Lung microvascular endothelial cell (primary cell): ENCODE results near the gene OCLN. TPM values are rescaled to one million over a fixed set of nuclear protein-coding genes. Genes with fewer than 3 reads are reported as not detected.
"Not testable (repeated sequence)": the region's sequence is repeated elsewhere in the genome, so short reads cannot be mapped to it uniquely, and the experiment has no call there.

Experiments
- DNase-seq, 2 donors: peaks; one replicate each; pipeline versions ENCODE4 v3.0.0 to v3.0.0-alpha.2; 2010; ENCODE audit warnings: low read depth in 2 of 2
- total RNA-seq: library from RNA; depleted of rRNA; stranded (reverse); fragments of >200 nt; gene quantifications from 2 replicates; pipeline ENCODE4 v1.2.1, GENCODE V29; 2014

Gene OCLN
- 1.3 and 2.8 TPM in 2 replicates for total RNA-seq

DNA sequence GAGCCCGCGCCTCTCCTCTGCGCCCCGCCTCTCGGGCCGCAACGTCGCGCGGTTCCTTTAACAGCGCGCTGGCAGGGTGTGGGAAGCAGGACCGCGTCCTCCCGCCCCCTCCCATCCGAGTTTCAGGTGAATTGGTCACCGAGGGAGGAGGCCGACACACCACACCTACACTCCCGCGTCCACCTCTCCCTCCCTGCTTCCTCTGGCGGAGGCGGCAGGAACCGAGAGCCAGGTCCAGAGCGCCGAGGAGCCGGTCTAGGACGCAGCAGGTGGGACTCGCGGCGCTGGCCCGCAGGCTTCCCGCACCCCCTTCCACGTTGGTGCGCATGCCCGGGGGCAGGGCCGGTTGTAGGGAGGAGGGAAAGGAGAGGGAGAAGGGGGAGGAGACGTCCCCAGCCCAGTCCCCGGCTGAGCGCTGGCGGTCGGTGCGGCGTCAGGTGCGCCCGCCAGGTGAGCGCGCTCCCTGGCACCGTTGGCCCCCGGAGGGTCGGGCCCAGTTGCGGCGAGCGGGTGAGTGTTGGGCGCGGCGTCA lies at the start of gene OCLN:
Gene OCLN (plus strand): TSS at position 400 of the 532 bp plus-strand sequence. CDS start 11,455 bp downstream, outside the sequence.
- DNase-seq: peak; percentile 33 to 41

- DNase-seq: no peak
Measured at GRCh38 chr5:69444127-69444754, 48.3 kb upstream of the OCLN start.

GRCh38 chr5:69449511-69449910 lies 43.1 kb upstream of the OCLN start:
- no peak for DNase-seq

DNA sequence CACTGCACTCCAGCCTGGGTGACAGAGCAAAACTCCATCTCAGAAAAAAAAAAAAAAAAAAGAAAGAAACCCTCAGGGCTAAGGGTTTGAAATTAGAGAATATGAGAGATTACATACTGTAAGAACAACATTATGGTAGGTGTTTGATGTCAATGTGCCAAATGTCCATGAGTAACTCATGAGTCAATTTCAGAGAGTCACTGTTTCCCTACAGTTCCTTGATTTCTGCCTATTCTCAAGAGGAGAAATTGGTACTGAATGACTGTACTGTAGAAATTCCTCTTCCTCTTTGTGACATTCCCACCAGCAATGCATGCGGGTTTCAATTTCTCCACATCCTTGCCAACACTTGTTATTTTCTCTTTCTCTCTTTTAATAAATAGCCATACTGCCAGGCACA lies 42.5 kb upstream of the OCLN start:
- peak in 1 of 2 donors; percentile 72 for DNase-seq

- not testable (repeated sequence) for DNase-seq
Measured at GRCh38 chr5:69450527-69450926, 42.1 kb upstream of the OCLN start.

- no peak for DNase-seq
Measured at GRCh38 chr5:69451941-69452647, 40.5 kb upstream of the OCLN start.

DNA sequence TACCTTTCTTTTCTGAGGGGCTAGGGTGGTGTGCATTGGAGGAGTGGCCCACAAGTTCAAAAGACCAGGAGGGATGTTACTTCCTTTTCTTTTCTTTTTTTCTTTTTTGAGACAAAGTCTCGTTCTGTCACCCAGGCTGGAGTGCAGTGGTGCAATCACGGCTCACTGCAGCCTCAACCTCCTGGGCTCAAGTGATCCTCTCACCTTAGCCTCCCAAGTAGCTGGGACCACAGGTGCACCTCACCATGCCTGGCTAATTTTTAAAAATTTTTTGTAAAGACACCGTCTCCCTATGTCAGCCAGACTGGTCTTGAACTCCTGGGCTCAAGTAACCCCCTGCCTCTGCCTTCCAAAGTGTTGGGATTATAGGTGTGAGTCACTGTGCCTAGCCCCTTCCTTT lies 39.1 kb upstream of the OCLN start:
- not testable (repeated sequence) for DNase-seq

DNA sequence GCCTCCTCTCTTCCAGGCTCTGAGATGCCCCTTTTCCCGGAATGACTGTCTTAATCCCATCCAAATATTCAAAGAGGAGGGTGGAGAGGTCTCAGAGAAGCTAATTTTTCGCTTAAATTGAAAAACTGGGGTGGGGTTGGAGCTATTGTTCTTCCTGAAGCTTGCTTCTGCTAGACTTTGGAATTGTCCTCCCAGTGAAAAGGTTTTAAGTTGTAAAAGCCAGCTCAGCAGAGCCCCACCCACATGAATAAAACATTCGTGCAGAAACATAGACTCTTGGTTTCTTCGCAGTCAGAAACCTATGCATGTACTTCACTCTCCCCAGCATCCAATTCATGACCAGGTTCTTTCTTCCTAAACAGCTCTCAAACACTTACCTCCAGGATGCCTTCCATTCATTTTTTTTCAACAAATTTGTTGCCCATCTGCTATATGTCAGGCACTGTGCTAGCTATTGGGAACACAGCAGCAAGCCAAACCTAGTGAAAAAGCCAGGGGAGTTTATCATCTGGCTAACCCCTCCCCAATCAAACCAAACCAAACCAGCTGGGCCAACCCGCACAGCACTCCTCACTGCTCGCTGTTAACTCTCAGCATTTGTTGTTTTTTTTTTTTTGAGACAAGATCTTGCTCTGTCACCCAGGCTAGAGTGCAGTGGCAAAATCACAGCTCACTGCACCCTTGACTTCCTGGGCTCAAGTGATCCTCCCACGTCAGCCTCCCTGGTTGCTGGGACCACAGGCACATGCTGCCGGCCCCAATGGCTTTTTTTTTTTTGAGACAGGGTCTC lies 37.9 kb upstream of the OCLN start:
- no peak for DNase-seq

DNA sequence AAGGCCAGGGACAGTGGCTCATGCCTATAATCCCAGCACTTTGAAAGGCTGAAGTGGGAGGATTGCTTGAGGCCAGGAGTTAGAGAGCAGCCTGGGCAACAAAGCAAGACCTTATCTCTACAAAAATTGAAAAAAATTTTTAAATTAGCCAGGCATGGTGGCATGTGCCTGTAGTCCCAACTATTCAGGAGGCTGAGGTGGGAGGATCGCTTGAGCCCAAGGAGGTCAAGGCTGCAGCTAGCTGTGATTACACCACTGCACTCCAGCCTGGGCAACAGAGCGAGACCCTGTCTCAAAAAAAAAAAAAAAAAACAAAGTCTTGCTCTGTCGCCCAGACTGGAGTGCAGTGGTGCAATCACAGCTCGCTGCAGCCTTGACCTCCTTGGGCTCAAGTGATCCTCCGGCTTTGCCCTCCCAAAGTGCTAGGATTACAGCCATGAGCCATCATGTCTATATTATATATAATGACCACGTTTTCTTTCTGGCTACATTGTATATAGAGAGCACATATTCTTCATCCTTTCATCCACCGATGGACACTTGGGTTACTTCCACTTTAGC lies 37.1 kb upstream of the OCLN start:
- not testable (repeated sequence) for DNase-seq

DNA sequence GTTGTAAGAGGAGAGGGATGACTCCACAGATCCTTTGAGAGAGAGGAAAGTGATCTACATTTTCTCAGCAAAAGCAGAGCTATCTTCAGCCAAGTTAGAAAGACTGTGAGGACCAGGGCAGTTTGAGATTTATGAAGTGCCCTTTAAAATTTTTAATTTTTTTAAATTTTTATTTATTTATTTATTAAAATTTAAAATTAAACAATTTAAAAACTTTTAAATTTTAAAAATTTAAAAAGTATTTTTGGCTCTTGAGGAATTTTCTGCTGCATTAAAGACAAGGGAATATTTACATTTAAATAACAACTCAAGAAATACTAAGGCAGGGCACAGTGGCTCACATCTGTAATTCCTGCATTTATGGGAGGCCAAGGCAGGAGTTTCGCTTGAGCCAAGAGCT lies 30.4 kb upstream of the OCLN start:
- no peak for DNase-seq

DNA sequence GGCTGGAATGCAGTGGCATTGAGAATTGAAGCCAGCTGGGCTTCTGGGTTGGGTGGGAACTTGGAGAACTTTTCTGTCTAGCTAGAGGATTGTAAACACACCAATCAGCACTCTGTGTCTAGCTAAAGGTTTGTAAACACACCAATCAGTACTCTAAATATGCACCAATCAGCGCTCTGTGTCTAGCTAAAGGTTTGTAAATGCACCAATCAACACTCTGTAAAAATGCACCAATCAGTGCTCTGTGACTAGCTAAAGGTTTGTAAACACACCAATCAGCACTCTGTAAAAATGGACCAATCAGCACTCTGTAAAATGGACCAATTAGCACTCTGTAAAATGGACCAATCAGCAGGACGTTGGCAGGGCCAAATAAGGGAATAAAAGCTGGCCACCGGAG lies 26.2 kb upstream of the OCLN start:
- not testable (repeated sequence) for DNase-seq

DNA sequence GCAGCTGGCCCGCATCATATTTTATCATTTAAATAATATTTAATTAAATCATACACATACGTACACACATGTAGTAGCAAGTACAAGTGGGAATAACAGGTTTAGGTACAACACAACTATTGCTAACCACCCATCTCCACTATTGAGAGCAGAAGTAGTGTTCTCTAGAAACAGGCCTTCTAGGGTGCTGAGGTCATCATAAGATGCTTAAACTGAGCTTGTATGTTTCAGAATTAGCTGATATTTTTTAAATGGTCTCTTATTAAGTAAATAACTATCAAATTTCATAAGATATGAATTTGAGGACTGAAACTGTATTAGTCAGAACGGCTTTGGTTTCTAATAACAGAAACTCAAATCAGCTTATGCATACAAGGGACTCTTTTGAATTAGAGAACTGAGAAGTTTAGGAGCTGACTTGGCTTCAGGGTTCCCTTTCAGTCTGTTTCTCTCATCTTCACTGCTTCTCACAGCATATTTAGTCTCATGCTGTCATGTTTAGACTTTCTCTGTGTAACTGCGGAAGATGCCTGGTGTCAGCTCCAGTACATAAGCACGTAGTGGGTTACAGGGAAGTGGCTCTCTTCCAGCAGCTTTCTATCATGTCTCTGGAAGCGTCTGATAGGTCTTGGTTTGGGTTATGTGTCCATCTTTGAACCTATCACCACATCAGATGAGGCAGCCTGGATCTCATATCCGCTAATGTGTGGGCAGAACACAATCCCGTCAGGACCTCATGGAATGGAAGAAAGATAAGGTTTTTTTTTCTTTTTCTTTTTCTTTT lies 25.0 kb upstream of the OCLN start:
- no peak for DNase-seq

DNA sequence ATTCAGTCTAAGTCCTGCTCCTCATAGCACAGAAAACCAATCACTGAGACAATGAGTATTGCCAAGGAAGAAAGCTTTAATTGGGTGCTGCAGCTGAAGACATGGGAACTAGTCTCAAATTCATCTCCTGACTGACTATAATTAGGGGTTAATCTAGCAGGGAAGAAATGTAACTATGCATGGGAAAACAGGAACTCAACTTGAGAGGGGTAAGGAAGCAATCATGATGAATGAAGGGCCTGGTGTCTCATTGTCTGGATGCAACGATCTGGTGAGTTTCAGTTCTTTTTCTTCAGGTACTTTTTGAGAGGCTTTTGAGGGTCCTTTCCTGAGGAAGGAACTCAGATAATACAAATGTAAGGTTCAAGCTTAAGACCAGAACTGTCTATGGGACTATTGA lies 24.0 kb upstream of the OCLN start:
- no peak for DNase-seq

GRCh38 chr5:69471516-69471915 lies 21.1 kb upstream of the OCLN start:
- DNase-seq: not testable (repeated sequence)

DNA sequence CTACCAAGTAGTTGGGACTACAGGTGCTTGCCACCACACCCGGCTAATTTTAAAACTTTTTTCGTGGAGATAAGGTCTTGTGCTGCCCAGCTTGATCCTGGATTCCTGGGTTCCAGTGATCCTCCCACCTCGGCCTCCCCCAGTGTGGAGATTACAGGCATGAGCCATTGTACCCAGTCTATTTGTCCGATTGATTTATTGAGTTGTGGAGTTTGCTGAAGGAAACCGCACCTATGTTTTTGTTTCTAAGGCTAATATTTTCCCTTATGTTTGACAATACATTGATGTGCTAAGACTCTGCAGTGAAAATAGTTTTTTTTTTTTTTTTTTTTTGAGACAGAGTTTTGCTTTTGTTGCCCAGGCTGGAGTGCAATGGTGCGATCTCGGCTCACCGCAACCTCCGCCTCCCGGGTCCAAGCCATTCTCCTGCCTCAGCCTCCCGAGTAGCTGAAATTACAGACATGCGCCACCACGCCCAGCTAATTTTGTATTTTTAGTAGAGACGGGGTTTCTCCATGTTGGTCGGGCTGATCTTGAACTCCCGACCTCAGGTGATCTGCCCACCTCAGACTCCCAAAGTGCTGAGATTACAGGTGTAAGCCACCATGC lies 20.0 kb upstream of the OCLN start:
- not testable (repeated sequence) for DNase-seq

- DNase-seq: peak in 1 of 2 donors; percentile 46
Measured at GRCh38 chr5:69477170-69477569, 15.4 kb upstream of the OCLN start.

GRCh38 chr5:69478296-69478695 lies 14.3 kb upstream of the OCLN start:
- DNase-seq: not testable (repeated sequence)

GRCh38 chr5:69484891-69485290 lies 7.7 kb upstream of the OCLN start:
- DNase-seq: peak; percentile 65 to 73

DNA sequence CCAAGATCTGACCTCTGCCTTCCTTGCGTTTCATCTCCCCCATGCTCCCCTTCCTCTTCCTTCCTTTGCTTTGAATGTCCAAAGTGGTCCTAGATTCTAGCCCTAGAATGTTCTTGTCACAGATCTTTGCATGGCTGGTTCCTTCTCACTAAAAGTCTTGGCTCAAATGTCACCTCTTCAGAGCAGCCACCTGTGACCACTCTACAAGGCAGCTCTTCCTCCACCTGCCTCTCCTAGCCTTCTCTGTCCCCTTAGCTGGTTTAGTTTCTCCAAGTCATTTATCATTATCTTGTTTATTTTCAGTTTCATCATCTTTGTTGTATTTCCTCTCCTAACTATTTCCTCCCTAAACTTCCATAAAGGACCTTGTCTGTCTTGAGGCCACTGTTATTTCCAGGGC lies 7.1 kb upstream of the OCLN start:
- DNase-seq: no peak

GRCh38 chr5:69489246-69489645 lies 3.3 kb upstream of the OCLN start:
- no peak for DNase-seq

DNA sequence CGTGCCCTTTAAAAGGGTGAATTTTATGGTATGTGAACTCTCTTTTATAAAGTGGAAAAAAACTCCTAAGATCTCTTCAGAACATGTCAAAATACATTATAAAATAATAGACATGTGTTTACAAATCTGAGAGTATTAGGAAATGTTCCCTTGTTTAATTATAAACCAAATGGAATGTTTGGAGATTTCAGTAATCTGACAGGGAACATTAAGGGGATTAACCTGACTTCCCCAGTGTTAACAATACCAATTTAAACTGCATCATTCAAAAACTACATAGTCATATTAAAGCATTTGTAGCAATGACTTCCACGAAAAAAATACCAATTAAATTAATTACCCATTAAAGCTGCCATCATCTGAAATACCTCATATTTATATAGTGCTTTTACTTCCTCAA lies 1.6 kb upstream of the OCLN start:
- DNase-seq: no peak
